Panc1 (cell line): ENCODE data around the gene MMP15.

Experiments
- POLR2AphosphoS5 ChIP-seq: IDR thresholded peaks from 2 replicates; pipeline ENCODE4 v1.6.1; 2012; ENCODE audit warnings: mild to moderate bottlenecking, low read depth, low read length, moderate library complexity
- TF ChIP-seq, protein P1 (sequence below): fragments of 450-650 bp; IDR thresholded peaks from 2 replicates; pipeline ENCODE4 v1.5.1; 2017; ENCODE audit warnings: mild to moderate bottlenecking

DNA sequence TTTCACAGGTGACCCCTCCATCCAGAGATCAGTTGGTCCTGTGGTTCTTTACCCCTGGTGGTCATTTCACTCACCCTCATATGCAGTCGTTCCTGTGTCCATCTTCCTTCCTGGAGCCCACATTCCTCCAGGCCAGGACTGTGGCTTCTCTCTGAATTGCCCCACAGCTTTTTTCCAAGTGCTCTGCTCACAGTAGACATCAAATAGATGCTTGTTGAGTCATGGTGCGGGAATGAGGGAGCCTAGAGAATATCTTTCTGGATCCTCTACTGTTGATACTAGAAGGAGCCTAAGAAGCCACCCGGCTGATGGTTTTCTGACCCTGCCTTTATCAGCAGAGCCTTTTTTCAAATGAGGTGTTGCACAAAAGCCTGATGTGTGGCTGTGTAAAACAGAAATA is 13.9 kb upstream of the MMP15 start:
- TF ChIP-seq, protein P1, sequence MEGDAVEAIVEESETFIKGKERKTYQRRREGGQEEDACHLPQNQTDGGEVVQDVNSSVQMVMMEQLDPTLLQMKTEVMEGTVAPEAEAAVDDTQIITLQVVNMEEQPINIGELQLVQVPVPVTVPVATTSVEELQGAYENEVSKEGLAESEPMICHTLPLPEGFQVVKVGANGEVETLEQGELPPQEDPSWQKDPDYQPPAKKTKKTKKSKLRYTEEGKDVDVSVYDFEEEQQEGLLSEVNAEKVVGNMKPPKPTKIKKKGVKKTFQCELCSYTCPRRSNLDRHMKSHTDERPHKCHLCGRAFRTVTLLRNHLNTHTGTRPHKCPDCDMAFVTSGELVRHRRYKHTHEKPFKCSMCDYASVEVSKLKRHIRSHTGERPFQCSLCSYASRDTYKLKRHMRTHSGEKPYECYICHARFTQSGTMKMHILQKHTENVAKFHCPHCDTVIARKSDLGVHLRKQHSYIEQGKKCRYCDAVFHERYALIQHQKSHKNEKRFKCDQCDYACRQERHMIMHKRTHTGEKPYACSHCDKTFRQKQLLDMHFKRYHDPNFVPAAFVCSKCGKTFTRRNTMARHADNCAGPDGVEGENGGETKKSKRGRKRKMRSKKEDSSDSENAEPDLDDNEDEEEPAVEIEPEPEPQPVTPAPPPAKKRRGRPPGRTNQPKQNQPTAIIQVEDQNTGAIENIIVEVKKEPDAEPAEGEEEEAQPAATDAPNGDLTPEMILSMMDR, result no peak
- TF ChIP-seq POLR2AphosphoS5, result no peak
